GM10266 (cell line): ENCODE data around the gene PODXL2.

Experiments
- DNase-seq: peaks from one replicate; pipeline ENCODE4 v3.0.0; 2012; ENCODE audit errors: extremely low spot score
- TF ChIP-seq, protein P1 (sequence below): IDR thresholded peaks from 2 replicates; pipeline ENCODE4 v1.5.1; 2012; ENCODE audit warnings: mild to moderate bottlenecking, low read depth; ENCODE audit not compliant: control insufficient read depth, insufficient read depth; ENCODE audit errors: missing control alignments

PODXL2 gene

DNA sequence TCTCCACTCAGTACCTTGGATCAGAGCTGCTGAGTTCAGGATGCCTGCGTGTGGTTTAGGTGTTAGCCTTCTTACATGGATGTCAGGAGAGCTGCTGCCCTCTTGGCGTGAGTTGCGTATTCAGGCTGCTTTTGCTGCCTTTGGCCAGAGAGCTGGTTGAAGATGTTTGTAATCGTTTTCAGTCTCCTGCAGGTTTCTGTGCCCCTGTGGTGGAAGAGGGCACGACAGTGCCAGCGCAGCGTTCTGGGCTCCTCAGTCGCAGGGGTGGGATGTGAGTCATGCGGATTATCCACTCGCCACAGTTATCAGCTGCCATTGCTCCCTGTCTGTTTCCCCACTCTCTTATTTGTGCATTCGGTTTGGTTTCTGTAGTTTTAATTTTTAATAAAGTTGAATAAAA is 7.0 kb upstream of the PODXL2 start:
- TF ChIP-seq, protein P1, sequence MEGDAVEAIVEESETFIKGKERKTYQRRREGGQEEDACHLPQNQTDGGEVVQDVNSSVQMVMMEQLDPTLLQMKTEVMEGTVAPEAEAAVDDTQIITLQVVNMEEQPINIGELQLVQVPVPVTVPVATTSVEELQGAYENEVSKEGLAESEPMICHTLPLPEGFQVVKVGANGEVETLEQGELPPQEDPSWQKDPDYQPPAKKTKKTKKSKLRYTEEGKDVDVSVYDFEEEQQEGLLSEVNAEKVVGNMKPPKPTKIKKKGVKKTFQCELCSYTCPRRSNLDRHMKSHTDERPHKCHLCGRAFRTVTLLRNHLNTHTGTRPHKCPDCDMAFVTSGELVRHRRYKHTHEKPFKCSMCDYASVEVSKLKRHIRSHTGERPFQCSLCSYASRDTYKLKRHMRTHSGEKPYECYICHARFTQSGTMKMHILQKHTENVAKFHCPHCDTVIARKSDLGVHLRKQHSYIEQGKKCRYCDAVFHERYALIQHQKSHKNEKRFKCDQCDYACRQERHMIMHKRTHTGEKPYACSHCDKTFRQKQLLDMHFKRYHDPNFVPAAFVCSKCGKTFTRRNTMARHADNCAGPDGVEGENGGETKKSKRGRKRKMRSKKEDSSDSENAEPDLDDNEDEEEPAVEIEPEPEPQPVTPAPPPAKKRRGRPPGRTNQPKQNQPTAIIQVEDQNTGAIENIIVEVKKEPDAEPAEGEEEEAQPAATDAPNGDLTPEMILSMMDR: no peak
- DNase-seq: no peak

- TF ChIP-seq, protein P1: no peak
- no peak for DNase-seq
These were observed 6.0 kb upstream of the PODXL2 start for GRCh38 chr3:127622772-127623576.

- TF ChIP-seq, protein P1: no peak
- no peak for DNase-seq
These were observed 4.9 kb upstream of the PODXL2 start for GRCh38 chr3:127624063-127624462.

GRCh38 chr3:127625821-127626220 is 3.2 kb upstream of the PODXL2 start:
- TF ChIP-seq, protein P1: no peak
- DNase-seq: no peak

DNA sequence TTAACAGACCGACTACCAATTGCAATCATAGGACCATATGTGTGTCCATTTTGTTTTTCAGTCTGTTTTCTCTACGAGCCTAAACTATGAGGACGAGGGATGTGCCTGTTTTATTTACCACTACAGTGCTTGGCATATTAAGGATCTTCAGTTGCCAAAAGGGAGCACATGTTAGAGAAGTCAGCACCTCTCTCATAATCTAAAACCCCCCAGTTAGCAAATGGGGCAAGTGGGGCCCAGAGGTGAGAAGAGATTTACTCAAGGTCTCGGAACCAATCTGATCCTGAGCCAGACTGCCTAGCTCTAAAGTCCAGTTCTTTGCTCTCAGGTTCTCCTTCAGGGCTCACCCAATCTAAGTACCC is 578 bp upstream of the PODXL2 start:
- no peak for DNase-seq
- TF ChIP-seq, protein P1: no peak

- TF ChIP-seq, protein P1: no peak
- no peak for DNase-seq
These were observed 750 bp downstream of the PODXL2 start for GRCh38 chr3:127629467-127630403.
